Endodermal cell (in vitro differentiated cells): Measurements from ENCODE around the gene EPB41. TPM values are rescaled to one million over a fixed set of nuclear protein-coding genes. Genes with fewer than 3 reads are reported as not detected.
"Not testable (repeated sequence)": the region's sequence is repeated elsewhere in the genome, so short reads cannot be mapped to it uniquely, and the experiment has no call there.

Experiments
- DNase-seq: peaks from one replicate; pipeline ENCODE4 v3.0.0-alpha.2; 2017
- H3K27ac ChIP-seq: 2 replicates; pipeline ENCODE4 v1.5.1; 2013; ENCODE audit warnings: mild to moderate bottlenecking, low read depth, low read length, moderate library complexity
- H3K27me3 ChIP-seq: 2 replicates; pipeline ENCODE4 v1.6.1; 2013; ENCODE audit warnings: mild to moderate bottlenecking, low read length, moderate library complexity; ENCODE audit not compliant: insufficient read depth, control insufficient read depth, poor library complexity, severe bottlenecking
- H3K36me3 ChIP-seq: 2 replicates; pipeline ENCODE4 v1.7.0; 2013; ENCODE audit warnings: mild to moderate bottlenecking, low read length, moderate library complexity; ENCODE audit not compliant: control insufficient read depth, insufficient read depth
- H3K4me1 ChIP-seq: one replicate; pipeline ENCODE4 v1.7.0; 2013; ENCODE audit warnings: low read length; ENCODE audit not compliant: control insufficient read depth, insufficient read depth
- H3K4me3 ChIP-seq: 2 replicates; pipeline ENCODE4 v1.5.1; 2013; ENCODE audit warnings: mild to moderate bottlenecking, low read length, moderate library complexity
- H3K9ac ChIP-seq: 2 replicates; pipeline ENCODE4 v1.6.1; 2013; ENCODE audit warnings: mild to moderate bottlenecking, low read length, moderate library complexity; ENCODE audit not compliant: poor library complexity, severe bottlenecking; ENCODE audit errors: extremely low read depth
- H3K9me3 ChIP-seq: 2 replicates; pipeline ENCODE4 v1.6.1; 2013; ENCODE audit warnings: mild to moderate bottlenecking, low read length, moderate library complexity; ENCODE audit not compliant: control insufficient read depth
- H3K27ac Mint-ChIP-seq: 2 replicates; pipeline ENCODE4 v1.8.0; 2020; ENCODE audit warnings: mixed read lengths
- H3K27me3 Mint-ChIP-seq: 2 replicates; pipeline ENCODE4 v1.8.0; 2021; ENCODE audit warnings: mild to moderate bottlenecking, mixed read lengths; ENCODE audit not compliant: insufficient read depth
- H3K36me3 Mint-ChIP-seq: 2 replicates; pipeline ENCODE4 v1.8.0; 2020; ENCODE audit warnings: low read depth, mixed read lengths
- H3K4me1 Mint-ChIP-seq: 2 replicates; pipeline ENCODE4 v1.8.0; 2020; ENCODE audit warnings: mixed read lengths
- H3K4me3 Mint-ChIP-seq: 2 replicates; pipeline ENCODE4 v1.8.0; 2020; ENCODE audit warnings: mild to moderate bottlenecking, moderate library complexity, mixed read lengths
- H3K9me3 Mint-ChIP-seq: 2 replicates; pipeline ENCODE4 v1.8.0; 2020; ENCODE audit warnings: mild to moderate bottlenecking, mixed read lengths
- CTCF ChIP-seq: fragments of 200-600 bp; sonication (generic); conservative IDR thresholded peaks from 2 replicates; pipeline ENCODE4 v1.5.0; 2021; ENCODE audit warnings: antibody characterized with exemption, mild to moderate bottlenecking
- WGBS, 2 experiments: methylation state at CpG; one replicate each; pipeline versions ENCODE4 v1.1.5 to v1.1.7; 2013; ENCODE audit warnings: missing lambda C conversion rate in 2 of 2, mixed read lengths in 1 of 2; ENCODE audit not compliant: insufficient coverage in 1 of 2, insufficient read length in 1 of 2; 5-methylcytosine and 5-hydroxymethylcytosine counted together
- total RNA-seq, 2 donors: library from RNA; stranded (reverse); fragmentation: NEBNext Ultra II Directional in 1 of 2; extraction: Animal tissue kit (Norgen Biotek cat#: 25700) in 1 of 2; gene quantifications; 2 replicates in 1 of 2; 3 replicates in 1 of 2; pipeline ENCODE4 v1.2.1, GENCODE V29; 2021

Gene EPB41
- total RNA-seq, 2 donors from 2014 or later, result 60.3 to 91.0 TPM

DNA sequence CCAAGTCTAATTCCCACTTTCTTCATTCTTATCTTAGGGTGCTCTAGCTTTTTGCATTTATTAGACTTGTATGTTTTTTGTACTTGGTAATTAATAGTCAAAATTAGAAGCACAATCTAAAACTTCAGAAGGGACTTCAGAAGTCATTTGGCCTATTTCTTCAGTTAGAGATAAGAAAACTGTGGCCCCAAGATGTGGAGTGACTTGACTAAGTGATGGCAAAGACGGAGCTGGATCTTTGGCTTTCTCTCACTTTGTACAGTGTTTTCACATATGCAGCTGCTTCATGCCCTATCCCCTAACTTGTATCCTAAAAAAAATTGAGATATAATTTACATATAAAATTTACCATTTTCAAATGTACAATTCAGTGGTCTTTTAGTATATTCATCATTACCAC, 21.7 kb downstream of the EPB41 start:
- Histone ChIP-seq H3K36me3 (no peaks in the 10 kb centered on the region), H3K4me1 (no peaks in the 10 kb centered on the region), H3K27me3 (no peaks in the 10 kb centered on the region), H3K27ac (no peak overlapping the region), H3K9ac (no peak overlapping the region), H3K4me3 (no peak overlapping the region), H3K9me3 (no peaks in the 10 kb centered on the region)
- peaks cover 11% of the 10 kb centered on the region for H3K4me1 Mint-ChIP-seq
- TF ChIP-seq CTCF, result no peak
- no peak overlapping the region for H3K4me3 Mint-ChIP-seq
- WGBS, 2 experiments, result 100% methylated on average over 1 of the region's 1 CpG
- H3K36me3 Mint-ChIP-seq, result no peaks in the 10 kb centered on the region
- no peak for DNase-seq
- no peaks in the 10 kb centered on the region for H3K9me3 Mint-ChIP-seq
- no peaks in the 10 kb centered on the region for H3K27me3 Mint-ChIP-seq
- no peak overlapping the region for H3K27ac Mint-ChIP-seq

DNA sequence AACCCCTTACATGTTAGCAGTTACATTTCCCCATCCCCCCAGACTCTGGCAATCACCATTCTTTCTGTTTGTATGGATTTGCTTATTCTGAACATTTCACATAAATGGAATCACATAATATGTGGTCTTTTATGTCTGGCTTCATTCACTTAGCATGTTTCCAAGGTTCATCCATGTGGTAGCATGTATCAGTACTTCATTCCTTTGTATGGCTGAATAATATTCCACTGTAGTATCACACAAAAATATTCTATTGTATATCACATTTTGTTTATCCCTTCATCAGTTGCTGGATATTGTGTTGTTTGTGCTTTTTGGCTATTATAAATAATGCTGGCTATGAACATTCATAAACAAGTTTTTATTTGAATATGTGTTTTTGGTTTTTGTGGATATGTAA, 22.2 kb downstream of the EPB41 start:
- H3K36me3 Mint-ChIP-seq, result no peaks in the 10 kb centered on the region
- no peaks in the 10 kb centered on the region for H3K36me3 ChIP-seq
- no peak for DNase-seq
- TF ChIP-seq CTCF, result no peak
- H3K27ac ChIP-seq, result no peak overlapping the region
- H3K4me1 ChIP-seq, result no peaks in the 10 kb centered on the region
- no peaks in the 10 kb centered on the region for H3K9me3 ChIP-seq
- H3K27me3 ChIP-seq, result no peaks in the 10 kb centered on the region
- H3K4me1 Mint-ChIP-seq, result peaks cover 14% of the 10 kb centered on the region
- H3K4me3 ChIP-seq, result no peak overlapping the region
- no peaks in the 10 kb centered on the region for H3K9me3 Mint-ChIP-seq
- H3K27ac Mint-ChIP-seq, result no peak overlapping the region
- H3K9ac ChIP-seq, result no peak overlapping the region
- no peaks in the 10 kb centered on the region for H3K27me3 Mint-ChIP-seq
- no peak overlapping the region for H3K4me3 Mint-ChIP-seq

GRCh38 chr1:28943581-28943980, 29.2 kb downstream of the EPB41 start:
- not testable (repeated sequence) for H3K27ac Mint-ChIP-seq, H3K9me3 Mint-ChIP-seq, DNase-seq, H3K4me1 ChIP-seq, H3K4me3 Mint-ChIP-seq, H3K36me3 ChIP-seq, H3K27me3 ChIP-seq, H3K36me3 Mint-ChIP-seq, H3K9me3 ChIP-seq, H3K4me3 ChIP-seq, H3K27ac ChIP-seq, H3K9ac ChIP-seq, H3K27me3 Mint-ChIP-seq
- H3K4me1 Mint-ChIP-seq, result peaks cover 12% of the 10 kb centered on the region
- WGBS, 2 experiments, result 85% methylated on average over 2 of the region's 3 CpGs; no CpG with 5 or more reads in 1 of the 2 experiments

- no peak for TF ChIP-seq CTCF
- no peaks in the 10 kb centered on the region for H3K27me3 ChIP-seq
- no peaks in the 10 kb centered on the region for H3K9me3 Mint-ChIP-seq
- H3K4me1 ChIP-seq, result no peaks in the 10 kb centered on the region
- H3K4me3 ChIP-seq, result no peak overlapping the region
- no peaks in the 10 kb centered on the region for H3K27me3 Mint-ChIP-seq
- no peak overlapping the region for H3K27ac Mint-ChIP-seq
- H3K4me1 Mint-ChIP-seq, result no peaks in the 10 kb centered on the region
- no peak overlapping the region for H3K4me3 Mint-ChIP-seq
- no peak overlapping the region for H3K9ac ChIP-seq
- H3K36me3 ChIP-seq, result no peaks in the 10 kb centered on the region
- no peak for DNase-seq
- no peak overlapping the region for H3K27ac ChIP-seq
- no peaks in the 10 kb centered on the region for H3K36me3 Mint-ChIP-seq
- H3K9me3 ChIP-seq, result no peaks in the 10 kb centered on the region
- 95% methylated on average over 1 of the region's 1 CpG; no CpG with 5 or more reads in 1 of the 2 experiments for WGBS, 2 experiments
Observed at GRCh38 chr1:28950006-28950405, 35.6 kb downstream of the EPB41 start.
